Lung microvascular endothelial cell (primary cell): ENCODE results near the gene ELMO1. TPM values are rescaled to one million over a fixed set of nuclear protein-coding genes. Genes with fewer than 3 reads are reported as not detected.

Experiments used
- DNase-seq, 2 donors: peaks; one replicate each; pipeline versions ENCODE4 v3.0.0 to v3.0.0-alpha.2; 2010; ENCODE audit warnings: low read depth in 2 of 2
- total RNA-seq: library from RNA; depleted of rRNA; stranded (reverse); fragments of >200 nt; gene quantifications from 2 replicates; pipeline ENCODE4 v1.2.1, GENCODE V29; 2014

Gene ELMO1
- total RNA-seq, 1 donor from 2014 or later: 36.5 TPM

DNA sequence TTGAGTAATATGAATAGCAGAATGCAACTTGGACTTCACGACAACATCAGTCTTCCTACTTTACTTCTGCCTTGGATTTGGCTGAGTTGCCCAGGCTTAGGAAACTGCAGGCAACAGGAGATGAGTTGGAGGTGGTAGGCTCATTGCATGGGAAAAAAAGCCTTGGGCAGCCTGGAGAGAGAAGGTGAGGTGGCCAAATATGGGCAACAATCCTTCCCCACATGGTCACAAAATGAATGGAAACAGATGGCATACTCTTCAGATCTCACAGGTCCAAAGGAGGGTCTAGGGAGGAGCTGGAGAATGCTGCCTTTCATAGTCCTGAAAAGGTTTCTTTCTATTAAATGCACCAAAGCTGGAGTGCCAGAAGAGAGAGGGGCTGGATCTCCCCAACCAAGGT, 595.7 kb downstream of the ELMO1 start:
- no peak for DNase-seq

DNA sequence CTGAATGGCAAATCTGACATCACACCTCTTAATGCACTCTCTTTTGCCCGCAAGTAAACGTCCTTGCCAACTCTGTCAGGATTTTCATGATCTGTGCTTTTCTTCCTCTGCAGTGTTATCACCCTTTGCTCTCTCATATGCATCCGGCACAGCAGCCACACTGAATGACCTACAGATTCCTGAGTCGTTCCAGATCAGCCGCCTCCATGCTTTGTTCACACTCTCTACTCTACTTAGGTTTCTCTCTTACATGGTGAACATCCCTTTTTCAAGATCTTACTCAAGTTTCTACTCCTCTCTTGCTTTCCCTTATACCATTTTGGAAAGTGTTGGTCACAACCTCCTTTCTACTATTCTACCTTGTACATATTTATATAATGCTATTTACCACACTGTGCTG, 596.6 kb downstream of the ELMO1 start:
- DNase-seq: peak in 1 of 2 donors; percentile 12

DNA sequence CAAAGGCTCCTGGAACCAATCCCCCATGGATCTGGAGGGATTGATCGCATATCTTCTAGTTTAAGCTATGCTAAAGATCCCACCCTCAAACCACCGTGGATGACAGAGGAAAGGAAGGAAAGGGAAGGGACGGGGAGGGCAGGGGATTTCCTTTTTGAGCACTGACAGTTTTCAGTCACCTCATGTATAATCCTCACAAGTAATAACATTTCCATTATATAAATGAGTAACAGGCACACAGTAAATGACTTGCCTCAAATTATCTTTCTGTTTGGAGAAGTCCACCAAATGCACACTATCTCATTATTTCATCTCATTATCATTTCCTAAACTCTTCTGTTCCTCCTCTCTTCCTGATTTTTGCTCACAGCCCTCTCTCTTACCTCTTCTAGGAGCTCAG, 597.3 kb downstream of the ELMO1 start:
- DNase-seq: no peak

DNA sequence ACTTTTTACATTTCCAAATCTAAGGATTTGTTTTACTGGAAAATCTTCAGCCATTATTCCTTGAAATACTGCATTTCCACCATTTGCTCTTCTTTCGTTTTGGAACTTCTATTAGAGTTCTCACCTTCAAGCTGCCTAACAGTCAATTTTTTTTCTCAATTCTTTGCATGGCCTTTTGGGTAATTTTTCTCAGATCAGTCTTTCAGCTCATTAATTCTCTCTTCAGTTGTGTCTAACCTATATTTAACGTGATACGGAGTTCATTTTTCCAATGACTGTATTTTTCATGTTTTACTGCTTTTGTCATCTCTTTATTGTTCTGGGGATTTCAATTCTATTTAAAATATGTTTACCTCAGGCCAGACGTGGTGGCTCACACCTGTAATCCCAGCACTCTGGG, 600.7 kb downstream of the ELMO1 start:
- no peak for DNase-seq

DNA sequence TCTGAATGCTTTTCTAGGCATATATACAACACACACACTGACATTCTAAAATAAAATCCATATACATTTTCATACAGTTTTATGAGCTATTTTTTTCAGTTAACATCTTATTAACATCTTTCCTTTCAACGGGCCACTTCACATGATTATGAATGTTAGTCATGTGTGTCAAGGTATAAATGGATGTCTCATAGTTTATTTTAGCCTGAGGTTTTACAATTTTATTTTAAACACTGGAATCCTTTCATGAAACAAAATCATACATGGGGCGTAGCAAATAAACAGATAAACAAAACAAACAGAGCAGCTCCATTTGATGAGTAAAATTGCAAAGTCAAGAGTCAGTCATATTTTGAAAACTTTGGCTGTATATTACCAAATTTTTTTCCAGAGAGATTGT, 604.3 kb downstream of the ELMO1 start:
- DNase-seq: no peak

DNA sequence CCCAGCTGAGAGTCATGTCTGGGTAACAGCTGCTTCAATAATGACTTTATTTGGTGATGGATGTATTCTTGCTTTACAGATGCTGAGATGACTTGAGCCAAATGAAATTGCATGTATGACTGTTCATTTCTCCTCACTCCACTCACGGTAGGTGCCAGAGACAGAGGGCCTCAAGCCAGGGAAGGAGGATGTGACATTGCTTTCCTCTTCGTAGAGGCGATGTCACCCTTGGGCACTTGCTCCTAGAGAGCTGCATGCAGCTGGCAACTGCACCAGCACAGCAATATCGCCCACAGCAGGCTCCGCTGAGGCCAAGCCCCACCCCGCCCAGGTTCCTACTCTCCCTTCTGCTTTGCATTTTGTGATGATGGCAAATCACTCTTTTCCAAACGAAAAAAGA, 607.8 kb downstream of the ELMO1 start:
- DNase-seq: no peak

DNA sequence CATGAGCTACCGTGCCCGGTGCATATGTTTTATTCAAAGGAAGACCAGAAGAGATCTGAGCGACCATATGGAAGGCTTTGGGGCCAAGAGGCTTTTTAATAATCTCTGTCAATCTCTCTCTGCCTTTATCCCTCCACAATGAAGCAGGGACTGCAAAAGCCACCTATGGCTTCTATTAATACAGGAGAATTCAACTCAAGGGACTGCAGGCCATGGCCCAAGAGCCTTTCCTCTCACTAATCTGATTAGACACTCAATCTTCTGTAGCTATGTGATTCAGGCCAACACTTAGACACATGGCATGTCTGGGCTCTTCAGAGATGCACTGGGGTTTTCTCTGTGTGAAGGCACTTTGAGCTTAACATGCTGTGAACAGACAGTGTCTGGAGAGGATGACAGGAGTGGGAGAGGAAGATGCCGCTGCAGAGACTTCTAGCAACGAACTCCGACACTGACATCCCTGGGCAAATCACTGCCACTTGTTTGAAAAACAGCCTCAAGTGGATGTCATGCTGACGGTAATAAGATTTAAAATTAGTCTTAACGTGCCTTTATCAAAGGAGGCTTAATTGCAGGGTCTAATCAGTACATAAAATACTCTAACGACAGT, 609.9 kb downstream of the ELMO1 start:
- no peak for DNase-seq

DNA sequence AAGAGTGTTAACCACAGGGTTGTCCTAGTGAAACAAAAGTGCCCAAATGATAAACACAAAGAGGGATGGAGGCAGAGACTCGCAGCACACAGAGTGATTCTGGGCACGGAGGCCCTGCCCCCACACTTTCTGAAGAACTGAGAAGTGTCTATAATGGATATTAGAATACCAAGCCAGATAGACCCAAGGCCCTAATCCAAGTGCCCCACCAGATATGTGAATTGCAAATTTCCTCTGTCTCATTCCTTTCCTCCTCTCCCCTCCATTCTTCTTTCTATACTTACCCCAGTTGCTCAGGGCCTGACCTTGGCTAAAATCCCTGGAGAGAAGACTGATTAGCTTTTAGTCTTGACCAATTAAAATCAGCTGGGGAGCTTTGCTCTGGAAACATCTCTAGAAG, 617.6 kb downstream of the ELMO1 start:
- no peak for DNase-seq

DNA sequence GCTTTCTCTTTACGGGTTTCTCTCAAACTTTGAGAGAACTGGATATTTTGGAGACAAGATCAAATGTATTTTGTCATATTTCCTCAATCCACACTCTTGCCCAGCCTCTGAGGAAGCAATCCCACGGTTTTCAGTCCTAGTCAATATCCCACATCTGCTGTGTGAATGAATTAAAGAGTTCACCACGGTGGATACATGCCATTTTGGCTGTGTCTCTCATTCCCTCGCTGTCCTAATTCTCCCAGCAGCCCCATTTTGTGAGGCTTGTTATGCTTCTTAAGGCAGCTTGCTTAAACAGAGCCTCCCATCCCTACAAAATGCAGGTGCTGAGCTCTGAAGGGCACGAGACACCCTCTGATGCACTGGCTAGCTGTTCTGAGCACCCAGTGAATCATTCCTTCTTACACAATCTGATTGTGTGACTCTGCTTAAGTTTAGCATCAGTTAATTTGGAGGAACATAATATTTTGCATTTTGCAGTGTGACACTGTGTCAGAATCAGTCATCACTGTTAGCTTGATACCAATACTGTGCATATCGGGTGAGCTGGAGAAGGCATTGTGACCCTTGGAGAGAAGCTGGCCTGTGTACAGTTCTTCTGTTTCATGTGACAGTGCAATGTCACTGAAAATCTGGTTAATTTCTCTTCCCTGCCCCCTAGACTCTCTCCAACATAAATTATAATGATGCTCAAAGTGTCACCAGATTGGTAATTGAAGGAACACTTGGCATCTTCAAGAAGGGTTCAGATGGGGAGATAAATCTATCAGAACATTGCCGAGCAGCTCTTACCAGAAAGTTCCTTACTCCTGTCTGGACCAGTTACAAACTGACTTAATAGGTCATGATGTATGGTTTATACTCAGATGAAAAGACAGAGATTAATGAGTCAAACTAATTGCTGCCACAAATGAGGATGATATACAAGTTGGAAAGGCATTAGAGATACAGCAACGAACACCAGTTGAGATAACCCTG, 620.6 kb downstream of the ELMO1 start:
- DNase-seq: no peak

DNA sequence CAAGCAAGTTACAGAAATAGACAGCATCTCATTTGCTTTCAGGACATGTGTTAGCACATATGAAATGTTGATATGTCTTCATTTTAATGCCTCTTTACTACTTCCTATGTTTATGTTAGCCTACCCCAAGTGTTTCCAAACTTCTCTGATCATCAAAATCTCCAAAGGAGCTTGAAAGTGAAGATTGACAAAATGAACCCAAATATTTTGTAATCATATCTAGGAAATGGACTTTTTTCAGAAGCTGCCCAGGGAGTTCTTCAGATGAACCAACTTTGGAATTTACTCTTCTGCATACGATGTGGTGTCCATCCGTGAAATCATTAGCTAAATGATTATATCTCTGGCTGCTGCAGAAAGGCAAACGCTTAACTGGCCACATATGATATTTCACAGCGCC, 623.2 kb downstream of the ELMO1 start:
- no peak for DNase-seq

DNA sequence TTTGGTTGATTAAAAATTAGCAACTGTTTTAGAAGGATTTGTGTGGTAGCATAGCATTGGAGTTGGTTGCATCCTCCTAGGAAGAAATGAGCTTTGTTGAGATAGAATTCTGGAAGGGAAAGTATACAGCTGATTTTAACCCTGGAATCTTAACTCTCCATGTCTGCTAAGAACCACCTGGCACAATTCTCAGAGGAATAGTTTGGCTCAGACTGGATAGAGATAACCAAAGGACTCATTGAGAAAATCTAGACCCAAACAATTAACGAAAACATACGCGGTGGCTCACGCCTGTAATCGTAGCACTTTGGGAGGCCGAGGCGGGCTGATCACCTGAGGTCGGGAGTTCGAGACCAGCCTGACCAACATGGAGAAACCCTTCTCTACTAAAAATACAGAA, 625.3 kb downstream of the ELMO1 start:
- no peak for DNase-seq

DNA sequence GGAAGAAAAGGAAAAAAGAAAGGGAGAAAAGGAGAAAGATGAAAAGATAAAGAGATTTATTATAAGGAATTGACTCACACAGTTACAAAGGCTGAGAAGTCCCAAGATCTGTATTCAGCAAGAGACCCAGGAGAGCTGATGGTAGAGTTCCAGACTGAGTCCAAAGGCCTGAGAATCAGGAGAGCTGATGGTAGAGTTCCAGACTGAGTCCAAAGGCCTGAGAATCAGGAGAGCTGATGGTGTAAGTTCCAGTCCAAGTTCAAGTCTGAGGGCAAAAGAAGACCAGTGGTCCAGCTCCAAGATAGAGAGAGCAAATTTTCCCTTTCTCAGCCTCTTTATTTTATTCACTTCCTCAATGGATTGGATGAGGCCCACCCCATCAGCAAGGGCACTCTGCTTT, 627.0 kb downstream of the ELMO1 start:
- no peak for DNase-seq

DNA sequence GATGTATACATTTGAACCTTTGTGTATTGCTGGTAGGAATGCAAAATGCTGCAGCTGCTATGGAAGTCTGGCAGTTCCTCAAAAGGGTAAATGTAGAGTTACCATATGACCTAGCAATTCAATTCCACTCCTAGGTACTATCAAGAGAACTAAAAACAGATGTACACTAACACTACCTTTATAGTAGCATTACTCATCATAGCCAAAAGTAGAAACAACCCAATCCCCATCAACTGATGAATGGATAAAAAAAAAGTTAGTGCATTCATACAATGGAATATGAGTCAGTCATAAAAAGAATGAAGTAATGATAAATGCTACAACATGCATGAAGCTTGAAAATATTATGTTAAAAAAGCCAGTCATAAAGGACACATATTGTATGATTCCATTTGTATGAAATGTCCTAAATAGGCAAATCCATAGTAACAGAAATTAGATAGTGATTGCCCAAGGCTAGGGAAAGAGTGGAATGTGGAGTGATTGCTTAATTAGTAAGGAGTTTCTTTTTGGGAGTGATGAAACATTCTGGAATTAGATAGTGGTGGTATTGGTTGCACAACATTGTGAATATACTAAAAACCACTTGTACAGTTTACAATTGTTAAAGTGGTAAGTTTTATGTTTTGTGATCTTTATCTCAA, 628.0 kb downstream of the ELMO1 start:
- no peak for DNase-seq

DNA sequence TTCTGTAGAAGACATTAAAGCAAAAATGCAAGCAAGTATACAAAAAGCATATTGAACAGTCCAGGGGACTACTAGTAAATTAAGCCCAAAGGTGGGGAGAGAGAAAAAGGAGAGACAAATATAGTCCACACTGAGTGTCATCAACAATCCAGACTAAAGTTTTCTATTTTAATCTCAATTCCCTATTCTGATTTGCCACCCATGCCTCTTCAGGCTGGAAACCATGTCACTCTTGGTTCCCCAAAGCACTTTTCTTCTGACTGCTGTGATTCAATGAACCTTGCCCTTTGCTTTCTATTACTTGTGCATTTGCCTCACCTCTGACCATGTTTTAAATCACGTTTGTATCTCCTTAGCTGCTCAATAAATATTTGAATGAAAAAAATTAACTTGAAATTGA, 629.0 kb downstream of the ELMO1 start:
- DNase-seq: no peak

DNA sequence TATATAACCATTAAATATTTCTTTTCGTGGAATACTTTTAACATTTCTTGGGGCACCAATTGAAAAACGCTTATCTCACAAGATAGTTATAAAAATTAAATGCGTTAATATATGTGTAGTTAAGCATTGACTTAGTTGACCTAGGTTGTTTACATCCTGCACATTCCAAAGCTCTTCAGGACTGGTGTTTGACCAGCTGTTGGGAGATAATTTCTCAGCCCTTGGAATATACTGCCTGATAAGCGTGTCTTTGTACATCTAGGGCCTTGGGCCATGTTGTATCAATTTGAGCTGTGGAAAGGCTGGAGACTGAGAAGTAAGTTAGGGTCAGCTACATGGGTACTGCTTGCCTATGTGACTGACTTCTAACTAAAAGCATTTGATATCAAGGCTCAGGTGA, 634.4 kb downstream of the ELMO1 start:
- no peak for DNase-seq

DNA sequence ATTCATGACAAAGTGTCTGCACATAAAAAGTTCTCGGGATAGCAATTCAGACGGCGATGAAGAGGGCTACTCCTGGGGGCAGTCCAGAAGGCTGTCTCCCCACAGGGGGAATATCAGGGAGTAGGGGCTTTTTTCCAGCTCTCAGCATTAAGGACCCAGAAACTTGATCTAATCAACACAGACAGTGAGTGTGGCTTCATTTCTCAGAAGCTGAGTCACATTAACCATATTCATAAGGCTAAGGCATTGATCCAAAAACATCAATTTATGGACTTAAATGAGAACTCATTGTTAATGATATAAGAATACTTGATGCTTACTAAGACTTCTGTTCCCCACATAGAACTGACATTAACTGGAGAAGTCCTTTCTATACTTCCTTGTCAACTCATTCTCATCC, 636.9 kb downstream of the ELMO1 start:
- DNase-seq: no peak

DNA sequence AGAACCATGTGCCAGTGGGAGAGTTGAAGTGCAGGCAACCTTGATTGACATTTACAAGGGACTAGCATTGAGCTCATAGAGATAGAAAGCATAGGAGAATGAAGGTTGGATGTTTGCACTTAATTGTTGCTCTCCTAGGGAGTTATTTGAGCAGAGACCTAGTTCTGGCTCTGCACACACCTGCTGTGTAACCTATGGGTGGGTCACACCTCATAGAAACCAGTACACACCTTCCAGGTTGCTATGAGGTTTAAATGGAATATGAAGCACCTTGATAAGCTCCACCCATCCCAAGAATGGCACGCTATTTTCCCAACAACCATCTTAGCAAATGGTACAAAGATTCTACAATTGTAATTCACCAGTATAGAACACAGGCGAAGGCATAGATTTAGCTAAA, 638.2 kb downstream of the ELMO1 start:
- no peak for DNase-seq

DNA sequence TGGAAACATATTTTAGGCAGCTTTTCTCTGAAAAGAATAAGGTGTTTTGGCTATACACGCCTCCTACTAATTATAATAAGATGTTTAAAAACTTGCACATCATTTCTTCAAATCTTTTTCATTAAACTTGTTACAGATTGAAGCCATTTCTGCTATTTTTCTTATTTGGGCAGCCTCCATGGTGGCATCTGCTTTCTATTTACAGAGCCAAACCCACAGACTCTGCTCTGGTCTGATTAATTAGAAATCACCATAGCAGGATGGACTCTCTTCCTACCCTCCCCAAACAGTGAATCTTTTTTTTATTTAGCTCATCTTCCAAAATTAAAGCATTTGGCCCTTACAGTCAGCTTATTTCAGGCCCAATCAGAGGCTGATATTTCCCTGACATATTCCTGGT, 638.6 kb downstream of the ELMO1 start:
- no peak for DNase-seq

DNA sequence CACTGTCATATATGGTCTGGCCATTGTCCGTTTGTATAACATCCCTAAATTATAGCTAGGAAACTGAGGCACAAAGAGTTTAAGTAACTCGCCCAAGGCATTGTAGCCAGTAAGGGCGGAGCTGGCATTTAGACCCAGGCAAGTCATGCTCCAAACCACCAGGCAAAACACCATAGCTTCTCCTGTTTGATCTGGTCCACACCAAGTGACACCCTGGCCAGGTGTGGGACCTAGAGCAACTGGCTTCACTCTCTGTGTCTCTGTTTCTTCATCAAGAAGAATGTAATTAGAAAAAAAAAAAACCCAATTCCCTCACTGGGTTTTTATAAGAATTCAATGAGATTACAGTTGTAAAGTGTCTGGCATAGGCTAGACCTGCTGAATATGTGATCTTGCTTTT, 639.2 kb downstream of the ELMO1 start:
- DNase-seq: no peak

DNA sequence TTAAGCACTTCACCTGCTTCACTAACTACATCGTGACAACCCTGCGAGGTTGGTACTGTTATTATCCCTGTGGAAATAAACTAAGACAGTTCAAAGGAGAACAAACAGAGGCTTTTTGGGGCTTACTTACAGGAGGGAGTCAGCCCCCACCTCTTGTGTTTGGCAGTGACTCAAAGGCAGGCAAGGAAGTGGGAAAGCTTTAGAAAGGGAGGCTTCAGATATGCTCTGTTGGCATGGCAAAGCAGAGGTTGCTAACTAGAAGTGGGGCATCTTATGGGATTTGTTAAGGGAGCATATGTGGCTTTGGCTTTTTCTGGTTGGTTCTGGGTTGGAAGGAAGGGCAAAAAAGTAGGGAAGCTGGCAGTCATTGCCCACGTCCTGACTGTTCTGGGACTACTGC, 639.6 kb downstream of the ELMO1 start:
- no peak for DNase-seq

DNA sequence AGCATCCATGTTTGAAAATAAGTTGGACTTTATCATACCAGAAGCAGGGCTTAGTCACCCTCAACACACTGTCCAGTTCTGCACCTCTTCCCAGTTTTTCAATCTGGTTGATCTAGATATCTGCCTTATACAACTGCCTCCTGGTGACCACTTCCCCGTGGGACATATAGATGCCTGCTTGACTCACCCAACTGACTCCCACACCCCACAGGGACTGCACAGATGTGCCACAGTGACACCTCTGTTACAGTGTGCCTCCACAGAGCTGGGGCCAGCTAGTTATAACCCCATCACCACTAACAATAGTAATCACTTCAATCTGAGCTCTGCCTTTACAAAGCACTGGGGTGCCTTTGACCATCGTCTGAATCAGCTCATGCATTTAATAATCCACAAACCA, 641.8 kb downstream of the ELMO1 start:
- no peak for DNase-seq
